HG03103 (cell line): ENCODE measurements around the gene GNA12.

Experiments
- ATAC-seq: cut with Tn5 transposase; IDR thresholded peaks from one replicate; pipeline ENCODE4 v1.9.1; 2021; ENCODE audit warnings: low read depth; ENCODE audit not compliant: unreplicated experiment

GNA12 gene

DNA sequence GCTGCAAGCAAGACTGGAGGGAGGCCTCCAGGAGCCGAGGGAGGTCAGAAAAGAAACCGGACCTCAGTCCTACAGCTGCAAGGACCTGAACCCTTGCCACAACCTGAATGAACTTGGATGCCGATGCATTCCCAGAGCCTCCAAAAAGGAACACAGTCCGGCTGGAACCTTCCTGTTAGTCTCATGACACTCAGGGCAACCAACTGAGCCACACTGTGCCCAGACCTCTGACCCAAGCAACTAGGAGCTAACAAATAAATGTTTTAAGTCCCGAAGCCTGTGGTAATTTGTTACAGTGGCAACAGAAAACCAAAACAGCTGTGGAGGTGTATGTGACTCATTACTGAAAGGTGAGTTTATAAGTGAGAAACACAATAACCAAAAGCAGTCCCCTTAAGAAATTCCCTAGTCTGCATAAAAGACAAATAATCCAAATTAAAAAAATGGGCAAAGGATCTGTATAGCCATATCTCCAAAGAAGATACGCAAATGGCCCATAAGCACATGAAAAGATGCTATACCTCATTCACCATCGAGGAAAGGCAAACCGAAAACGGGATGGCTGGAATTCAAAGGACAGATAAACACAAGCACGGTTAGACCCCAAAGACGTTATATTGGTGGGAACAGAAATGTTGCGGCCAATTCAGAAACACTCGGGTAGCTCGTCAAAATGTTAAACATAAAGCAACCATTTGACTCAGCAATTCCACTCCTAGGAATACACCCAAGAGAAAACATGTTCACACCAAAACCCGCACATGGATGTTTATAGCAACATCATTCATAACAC lies 24.8 kb downstream of the GNA12 start:
- no peak for ATAC-seq

DNA sequence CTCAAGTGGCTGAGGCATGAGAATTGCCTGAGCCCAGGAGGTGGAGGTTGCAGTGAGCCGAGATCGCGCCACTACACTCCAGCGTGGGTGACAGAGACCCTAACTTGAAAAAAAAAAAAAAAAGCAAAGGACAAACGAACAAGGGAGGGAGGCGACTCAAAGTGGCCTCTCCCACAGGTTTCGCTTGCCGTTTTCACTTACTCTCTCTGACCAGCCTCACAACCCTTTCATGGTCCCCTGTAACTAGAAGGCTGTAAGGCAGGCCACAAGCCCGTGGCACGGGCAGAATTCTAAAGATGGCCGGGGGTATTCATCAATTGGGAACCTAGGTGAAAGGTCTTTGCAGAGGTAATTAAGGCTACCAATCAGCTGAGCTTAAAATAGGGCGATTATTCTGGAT lies 25.5 kb downstream of the GNA12 start:
- no peak for ATAC-seq

DNA sequence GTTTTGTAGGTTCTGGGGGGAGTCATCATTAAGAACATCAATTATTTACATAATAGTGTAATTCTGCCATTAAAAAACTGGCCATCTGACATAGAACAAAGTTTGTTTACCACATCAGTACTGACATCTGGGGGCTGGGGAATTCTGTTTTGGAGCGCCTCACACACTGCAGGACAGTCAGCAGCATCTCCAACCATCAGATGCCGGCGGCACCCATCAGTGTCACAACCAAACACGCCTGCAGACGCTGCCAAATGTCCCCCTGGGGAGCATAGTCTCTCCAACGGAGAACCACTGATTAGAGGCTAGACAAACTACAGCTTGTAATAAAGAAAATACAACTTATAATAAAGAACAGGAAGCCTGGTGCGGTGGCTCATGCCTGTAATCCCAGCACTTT lies 26.0 kb downstream of the GNA12 start:
- no peak for ATAC-seq

DNA sequence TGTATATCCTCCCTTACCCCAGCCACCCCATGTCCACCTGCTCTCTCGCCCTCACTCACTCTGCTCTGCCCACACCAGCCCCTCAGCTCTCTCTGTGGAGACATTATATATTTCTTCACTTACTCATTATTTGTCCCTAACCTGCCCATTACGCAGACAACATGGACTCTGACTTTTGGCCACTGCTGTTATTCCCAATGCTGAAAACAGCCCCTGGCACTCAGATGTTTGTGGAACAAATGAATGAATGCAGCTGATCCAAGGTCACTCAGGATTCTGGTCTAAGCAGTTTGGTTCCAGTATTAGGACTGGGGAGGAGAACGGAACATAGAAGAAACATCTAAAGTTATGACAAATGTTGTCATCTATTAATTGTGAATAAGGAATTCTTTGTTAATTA lies 26.7 kb downstream of the GNA12 start:
- ATAC-seq, result no peak

DNA sequence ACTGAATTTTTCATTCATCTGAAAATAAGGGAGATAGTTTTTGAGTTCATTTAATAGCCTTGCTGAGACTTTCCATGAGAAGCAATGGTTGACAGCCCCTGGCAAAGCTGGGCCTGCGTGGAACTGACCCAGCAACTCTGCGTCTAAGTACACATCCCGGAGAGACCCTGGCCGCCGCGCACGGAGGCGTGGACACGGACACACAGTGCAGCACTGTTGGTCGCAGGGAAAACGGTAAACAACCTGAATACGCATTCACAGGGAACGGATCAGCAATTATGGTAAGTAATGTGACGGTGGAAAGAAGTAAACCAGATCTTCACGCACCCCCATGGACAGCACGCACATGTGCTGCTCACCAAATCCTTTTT lies 28.2 kb downstream of the GNA12 start:
- ATAC-seq, result no peak

DNA sequence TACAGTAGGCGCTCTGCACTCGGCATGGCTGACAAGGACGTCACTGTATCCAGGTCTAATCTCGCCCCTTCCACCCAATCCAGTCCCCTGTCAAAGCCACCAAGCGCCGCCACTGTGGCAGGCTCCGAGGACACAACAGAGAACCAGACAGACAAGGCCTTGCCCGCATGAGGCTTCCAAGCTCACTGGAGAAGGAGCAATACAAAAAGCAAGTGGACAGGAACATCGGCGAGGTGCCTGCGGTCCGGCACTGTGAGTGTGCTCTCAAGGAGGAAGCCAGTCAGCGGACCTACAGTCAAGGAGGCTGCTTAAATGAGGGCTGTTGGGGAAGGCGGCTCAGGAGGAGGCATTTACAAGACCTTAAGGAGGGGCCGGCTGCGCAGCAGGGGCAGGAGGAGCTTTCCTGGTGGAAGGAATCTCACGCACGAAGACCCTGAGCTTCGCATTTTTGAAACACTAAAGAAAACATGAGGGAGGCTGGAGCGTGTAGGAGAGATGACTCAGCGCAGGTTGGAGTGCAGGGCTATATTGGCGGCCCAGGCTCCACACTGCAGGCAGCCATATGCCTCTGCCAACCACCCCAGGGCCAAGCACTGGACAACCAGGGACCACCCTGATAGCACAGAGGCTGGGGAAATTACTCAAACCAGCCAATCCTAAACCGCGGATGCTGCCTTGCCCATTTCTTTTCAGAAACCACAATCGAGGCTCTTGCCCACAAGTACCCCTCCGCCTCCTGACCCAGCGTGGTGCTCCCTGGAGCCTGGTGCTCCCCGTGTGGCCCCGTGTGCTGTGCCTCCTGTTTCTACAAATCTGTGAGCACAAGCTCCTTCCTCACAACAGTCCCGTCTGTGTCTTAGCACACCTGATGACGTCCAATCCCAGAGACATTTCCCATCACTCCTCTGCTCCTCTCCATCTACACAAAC lies 28.9 kb downstream of the GNA12 start:
- no peak for ATAC-seq

DNA sequence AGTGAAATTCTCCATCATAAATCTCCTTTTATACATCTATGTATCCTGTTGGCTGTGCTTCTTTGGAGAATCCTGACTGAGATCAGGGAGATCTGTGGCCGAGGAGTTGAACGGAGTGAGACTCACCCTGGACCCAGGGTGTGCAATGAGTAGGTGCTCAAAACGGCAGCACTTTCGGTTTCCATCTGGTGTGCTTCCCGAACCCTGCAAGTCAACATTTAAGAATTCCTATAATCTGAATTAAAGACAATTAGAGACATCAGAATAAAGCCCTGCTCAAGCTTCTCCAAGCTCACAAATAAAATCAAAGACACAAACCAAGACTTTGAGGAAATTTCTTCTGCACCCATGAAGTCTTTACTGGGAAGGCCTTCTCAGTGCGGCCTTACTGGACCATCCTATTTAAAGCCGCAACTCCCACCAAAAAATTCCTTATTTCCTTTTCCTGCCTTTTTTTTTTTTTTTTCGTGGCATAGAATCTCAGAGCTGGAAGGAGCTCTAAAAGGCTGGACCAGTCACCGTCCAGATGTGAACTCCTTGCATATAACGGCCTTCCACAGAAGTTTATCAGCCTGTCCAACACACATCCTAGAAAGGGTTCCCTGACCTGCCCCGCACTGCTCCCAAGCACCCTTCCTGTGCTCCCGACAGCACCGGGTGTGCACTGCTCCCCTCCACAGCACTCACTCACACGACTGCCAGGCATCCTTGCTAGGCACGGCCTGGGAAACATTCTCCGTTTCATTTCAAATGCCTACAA lies 29.7 kb downstream of the GNA12 start:
- ATAC-seq, result no peak

DNA sequence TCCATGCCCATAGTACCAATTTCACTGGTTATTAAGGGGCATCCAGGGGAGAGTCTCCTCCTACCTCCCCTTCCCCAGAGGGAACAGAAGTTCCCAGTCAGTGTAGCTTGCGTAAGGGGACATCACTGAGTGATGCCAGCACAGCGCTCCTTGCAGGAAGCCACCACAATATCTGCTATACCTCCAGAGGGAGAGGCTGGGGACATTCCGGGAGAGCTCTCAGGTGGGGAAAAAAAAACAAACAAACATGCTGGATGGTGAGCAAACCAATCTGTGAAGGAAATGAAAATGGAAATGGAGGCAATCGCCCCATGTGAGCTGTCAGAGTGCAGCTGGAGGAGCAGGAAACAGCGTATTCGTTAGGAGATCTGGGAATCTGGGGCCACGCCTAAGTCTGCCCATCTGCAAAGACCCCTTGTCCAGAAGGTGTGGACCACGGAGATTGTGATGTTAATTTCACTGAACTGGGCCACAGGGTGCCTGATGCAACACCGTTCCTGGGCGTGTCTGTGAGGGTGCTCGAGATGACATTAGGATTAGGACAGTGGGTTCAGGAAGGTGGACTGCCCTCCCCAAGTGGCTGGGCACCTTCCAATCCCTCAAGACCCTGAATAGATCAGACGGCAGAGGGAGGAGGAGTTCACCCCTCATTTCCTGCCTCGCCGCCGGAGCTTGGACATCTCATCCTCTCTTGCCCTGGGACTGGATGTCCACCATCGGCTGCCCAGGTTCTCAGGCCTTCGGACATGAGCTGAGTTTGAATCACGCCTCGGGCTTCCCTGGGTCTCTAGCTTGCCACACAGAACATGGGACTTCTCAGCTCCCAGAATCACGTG lies 30.5 kb downstream of the GNA12 start:
- no peak for ATAC-seq

DNA sequence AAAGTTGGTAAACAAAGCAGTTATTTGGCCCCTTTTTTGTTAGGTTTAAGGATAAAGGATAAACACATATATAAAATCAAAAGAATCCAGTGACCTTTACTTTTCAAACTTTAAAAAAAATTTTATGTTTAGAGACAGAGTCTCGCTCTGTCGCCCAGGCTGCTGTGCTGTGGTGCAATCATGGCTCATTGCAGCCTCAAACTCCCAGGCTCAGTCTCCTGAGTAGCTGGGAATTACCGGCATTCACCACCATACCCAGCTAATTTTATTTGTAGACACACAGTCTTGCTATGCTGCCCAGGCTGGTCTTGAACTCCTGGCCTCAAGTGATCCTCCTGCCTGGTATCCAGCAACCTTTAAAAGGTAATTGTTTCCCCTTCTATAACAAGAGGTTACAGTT lies 31.3 kb downstream of the GNA12 start:
- ATAC-seq, result no peak

DNA sequence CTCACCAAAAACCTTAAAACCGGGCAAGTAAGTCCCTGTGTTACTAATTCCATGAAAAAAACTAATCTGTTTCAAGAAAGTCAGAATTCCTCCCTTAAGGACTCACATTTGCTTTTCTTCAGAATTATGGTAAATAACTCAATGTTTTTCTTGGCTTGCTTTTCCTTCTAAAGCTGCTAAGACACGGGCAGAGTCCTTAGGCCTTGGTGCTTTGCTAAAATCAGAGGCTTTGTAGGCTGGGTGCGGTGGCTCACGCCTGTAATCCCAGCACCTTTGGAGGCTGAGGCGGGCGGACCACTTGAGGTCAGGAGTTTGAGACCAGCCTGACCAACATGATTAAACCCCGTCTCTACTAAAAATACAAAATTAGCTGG lies 32.0 kb downstream of the GNA12 start:
- ATAC-seq, result no peak

DNA sequence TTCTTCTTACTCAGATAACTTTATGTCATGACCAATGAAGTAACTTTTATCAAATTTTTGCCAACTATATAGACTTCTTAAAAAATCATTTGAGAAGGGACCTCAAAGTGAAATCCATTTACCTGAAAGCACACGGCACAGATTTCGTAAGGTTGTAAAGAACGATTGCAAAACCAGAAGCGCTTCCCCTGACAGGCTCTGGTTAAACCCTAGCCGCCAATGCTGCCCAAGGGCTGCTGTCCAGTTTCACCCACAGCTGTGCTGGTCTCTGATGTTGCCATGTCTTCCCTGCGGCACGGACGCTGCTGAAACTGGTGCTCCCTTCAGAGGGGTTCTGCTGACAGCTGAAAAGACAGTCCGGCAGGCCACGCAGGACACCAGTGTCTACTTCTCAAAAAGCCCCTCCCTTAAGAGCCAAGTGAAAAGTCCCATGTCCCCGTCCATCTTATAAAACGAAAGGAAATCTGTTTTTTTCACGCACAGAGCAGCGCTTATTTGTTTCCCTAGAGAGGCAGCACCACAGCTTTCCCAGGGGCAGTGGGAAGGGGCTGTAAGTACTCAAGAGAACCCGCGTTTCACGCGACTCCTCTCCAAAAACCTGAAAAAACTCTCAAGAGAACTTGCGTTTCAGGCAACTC lies 32.5 kb downstream of the GNA12 start:
- no peak for ATAC-seq

DNA sequence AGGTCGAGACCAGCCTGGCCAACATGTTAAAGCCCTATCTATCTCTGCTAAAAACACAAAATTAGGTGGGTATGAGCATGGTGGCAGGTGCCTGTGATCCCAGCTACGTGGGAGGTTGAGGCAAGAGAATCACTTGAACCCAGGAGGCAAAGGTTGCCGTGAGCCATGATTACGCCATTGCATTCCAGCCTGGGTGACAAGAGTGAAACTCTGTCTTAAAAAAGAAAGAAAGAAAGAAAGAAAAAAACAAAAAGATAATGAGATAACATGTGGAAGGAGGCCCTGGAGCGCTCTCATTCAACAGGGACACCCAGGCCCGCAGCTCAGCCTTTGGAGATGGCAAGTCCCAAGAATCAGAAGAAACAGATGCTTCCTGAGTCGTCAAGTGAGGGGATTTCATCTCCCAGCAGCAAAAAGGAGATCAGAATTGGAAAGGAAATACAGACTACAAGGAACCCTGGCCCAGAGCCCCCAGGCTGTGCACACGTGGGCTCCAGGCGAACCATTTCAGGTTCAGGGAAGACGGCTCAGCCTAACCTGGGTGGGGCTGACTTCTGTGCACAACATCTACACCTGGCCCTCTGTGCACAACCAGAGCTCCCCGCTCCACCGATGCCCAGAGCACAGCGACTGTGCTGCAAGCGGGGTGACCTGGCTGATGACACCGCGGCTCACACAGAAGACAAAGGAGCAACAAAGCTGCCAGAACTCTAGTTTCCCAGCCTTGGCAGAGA lies 33.3 kb downstream of the GNA12 start:
- no peak for ATAC-seq

DNA sequence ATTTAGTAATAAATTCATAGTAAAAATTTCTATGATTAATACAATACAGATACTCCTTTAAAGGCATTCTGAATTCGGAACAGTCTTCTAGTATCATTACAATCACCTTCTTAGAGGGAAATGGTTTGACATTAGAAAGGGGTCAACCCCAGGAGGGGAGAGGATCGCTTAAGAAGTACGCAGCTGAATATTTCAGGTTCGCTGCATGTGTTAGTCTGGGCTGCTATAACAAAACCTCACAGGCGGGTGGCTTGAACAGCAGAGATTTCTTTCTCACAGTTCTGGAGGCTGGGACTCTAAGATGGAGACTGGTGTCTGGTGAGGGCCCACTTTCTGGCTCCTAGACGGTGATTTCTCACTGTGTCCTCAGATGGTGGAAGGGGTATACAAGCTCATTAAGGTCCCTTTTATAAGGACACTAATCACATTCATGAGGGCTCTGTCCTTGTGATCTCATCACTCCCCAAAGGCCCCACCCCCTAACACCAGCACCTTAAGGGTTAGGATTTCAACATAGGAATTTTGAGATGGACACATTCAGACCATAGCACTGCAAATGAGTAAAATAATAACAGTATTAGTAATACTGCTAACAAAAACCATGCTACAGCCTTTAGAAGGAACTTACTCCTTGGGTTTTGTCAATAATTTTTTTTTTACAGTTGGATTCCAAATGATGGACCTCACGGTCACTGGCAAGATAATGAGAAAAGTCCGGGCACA lies 34.0 kb downstream of the GNA12 start:
- no peak for ATAC-seq

DNA sequence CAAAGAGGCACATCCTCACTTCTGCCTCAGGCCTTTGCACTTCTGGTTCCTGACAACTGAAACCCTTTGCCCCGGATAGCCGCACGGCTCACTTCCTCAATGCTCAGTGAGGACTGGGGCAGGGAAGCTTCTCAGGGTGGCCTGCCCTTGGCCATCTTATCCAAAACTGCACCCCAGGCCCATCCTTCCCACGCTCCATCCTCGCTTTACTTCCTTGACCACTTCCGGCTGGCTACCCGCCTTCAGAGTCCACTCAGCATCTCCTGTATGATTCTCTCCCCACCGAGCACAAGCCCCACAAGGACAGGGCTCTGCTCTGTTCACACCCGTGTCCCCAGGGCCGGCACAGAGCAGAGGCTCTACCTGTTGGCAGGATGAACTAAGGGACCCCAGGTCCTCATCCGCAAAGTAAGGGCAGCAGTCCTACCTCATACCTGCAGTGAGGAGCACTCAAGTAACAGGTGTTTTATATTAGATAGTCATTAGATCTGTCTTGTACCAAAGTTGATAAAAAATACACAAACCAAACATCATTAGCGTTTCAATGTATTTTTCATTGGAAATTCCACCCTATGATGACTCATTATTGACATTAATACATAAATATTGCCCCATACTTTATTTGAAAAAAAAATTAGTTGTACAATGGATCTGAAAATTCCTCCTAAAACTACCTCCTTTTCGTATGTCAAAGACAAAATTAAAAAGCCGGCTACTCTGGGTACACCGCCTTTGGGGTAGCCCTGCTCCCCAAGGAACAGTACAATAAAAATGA lies 35.0 kb downstream of the GNA12 start:
- no peak for ATAC-seq

DNA sequence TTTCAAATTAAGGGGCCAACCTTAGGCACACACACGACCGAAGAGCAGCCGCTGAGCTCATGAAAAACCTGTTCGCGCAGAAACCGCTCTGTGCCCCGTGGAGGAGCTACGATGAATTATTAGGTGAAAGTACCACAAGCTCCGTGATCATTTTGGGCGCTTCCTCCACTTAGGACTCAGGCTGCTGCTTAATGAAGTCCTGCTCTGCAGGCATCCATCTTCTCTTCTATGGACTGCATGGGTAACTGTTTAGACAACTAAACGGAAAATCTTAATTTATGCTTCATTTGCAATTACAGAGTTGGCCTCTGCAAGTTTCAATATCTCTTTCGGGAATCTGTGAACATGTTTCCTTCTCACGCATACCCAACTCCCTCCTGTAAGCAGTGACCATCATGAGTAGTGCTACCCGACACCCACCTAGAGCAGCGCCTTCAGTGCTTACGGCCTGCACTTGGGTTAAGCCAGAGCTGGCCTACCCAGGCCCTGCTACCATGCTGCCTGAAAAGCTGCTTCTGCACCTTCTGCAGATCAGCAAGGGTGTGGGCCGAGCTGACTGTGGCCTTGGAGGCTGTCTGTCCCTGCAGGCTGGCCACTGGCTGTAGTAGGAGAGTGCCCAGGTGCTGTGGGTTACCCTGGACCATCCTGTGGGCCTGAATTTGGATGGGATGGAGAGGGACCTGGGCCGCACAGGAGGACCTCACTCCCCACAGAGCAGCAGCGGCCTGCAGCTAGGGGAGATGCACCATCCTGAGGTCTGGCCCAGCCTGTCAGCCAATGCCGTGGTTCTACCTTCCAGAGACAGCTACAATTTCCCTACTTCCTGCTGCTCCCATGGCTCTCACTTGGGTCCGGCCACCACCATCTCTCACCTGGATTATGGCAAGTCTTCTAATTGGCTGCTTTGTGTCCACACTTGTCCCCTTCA lies 36.0 kb downstream of the GNA12 start:
- ATAC-seq, result no peak

DNA sequence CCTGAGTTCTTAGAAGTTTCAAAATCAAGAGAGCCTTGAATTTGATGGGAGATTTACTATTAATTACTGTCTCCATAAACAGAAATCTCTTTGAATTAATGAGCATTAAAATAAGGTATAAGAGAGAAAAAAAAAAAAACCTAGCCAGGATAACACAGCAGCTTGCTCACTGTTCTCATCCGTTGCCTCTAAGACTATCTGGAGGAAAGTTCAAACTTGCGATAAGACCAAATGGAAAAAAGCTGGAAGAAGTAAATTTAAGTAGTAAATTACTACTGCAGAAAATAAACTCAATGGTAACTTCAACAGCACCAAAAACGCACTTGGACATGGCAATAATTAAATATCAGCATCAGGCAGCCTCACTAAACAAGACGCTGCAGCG lies 36.7 kb downstream of the GNA12 start:
- ATAC-seq, result no peak

DNA sequence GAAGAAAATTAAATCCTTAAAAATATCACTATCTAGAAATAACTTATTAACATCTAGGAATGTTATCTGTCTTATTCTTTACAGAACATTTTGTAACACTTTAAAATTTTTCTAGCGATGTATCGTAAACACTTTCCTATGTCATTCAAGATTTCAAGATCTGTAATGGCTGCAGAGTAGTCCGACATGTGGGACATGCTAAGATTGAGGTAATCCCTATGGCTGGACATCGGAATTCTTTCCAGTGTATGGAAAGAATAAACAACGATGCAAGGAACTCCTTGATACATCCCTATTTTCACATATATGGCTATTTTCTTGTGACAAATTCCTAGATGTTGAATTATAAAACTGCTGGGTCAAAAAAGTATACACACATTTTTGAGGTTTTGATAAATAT lies 37.5 kb downstream of the GNA12 start:
- no peak for ATAC-seq
